Choroid plexus epithelial cell (primary cell): ENCODE measurements around the gene PCDHGB6.

Experiments
- DNase-seq: peaks from one replicate; pipeline ENCODE4 v3.0.0-alpha.2; 2010; ENCODE audit warnings: low read depth
- H3K4me3 ChIP-seq: 2 replicates; pipeline ENCODE4 v1.5.1; 2011; ENCODE audit warnings: low read depth, mild to moderate bottlenecking, control low read depth, low read length, moderate library complexity
- CTCF ChIP-seq: conservative IDR thresholded peaks from 2 replicates; pipeline ENCODE4 v1.5.1; 2011; ENCODE audit warnings: low read depth, mild to moderate bottlenecking, control low read depth, inconsistent platforms, low read length, moderate library complexity

PCDHGB6 gene

GRCh38 chr5:141407790-141408505 is at the start of gene PCDHGB6:
Gene PCDHGB6, plus strand, starts transcription at chr5:141408021. Its CDS starts 182 bp downstream, at chr5:141408203.
- peak within 1 kb of the TSS; percentile 40 for H3K4me3 ChIP-seq
- DNase-seq: peak; percentile 50
- peak; percentile 65 for TF ChIP-seq CTCF

GRCh38 chr5:141359790-141360426 is 47.9 kb upstream of the PCDHGB6 start, which contains the start of gene PCDHGB2:
Gene PCDHGB2, plus strand, starts transcription at chr5:141359994. Its CDS starts 142 bp downstream, at chr5:141360136.
- peak within 1 kb of the TSS; percentile 32 for H3K4me3 ChIP-seq
- peak; percentile 40 for DNase-seq

GRCh38 chr5:141360685-141361084 is 47.1 kb upstream of the PCDHGB6 start:
- TF ChIP-seq CTCF: no peak
- no peak overlapping the region for H3K4me3 ChIP-seq
- DNase-seq: no peak

More at GRCh38 chr5:141359790-141360426, 47.9 kb upstream of the PCDHGB6 start, which contains the start of gene PCDHGB2:
- peak; percentile 34 for TF ChIP-seq CTCF

- no peak for TF ChIP-seq CTCF
- DNase-seq: no peak
- no peak overlapping the region for H3K4me3 ChIP-seq
Measured at GRCh38 chr5:141362719-141363118, 45.1 kb upstream of the PCDHGB6 start.

GRCh38 chr5:141363952-141364660 is 43.7 kb upstream of the PCDHGB6 start, which contains the start of gene PCDHGA5:
Gene PCDHGA5, plus strand, starts transcription at chr5:141364162. Its CDS starts 169 bp downstream, at chr5:141364331.
- no peak within 1 kb of the TSS for H3K4me3 ChIP-seq
- DNase-seq: no peak
- peak; percentile 4 for TF ChIP-seq CTCF

GRCh38 chr5:141366016-141366896 is 41.6 kb upstream of the PCDHGB6 start:
- no peak for TF ChIP-seq CTCF
- no peak overlapping the region for H3K4me3 ChIP-seq
- no peak for DNase-seq
